Activated CD8-positive, alpha-beta memory T cell treated with anti-CD3 and anti-CD28 coated beads for 1 hour (primary cell): ENCODE measurements around the gene METTL5.
"Not testable (repeated sequence)": the region's sequence is repeated elsewhere in the genome, so short reads cannot be mapped to it uniquely, and the experiment has no call there.

Source experiments
- DNase-seq, 2 donors: peaks; one replicate each; pipeline ENCODE4 v3.0.0-alpha.2; 2020; ENCODE audit warnings: low read depth in 1 of 2; ENCODE audit errors: extremely low read depth in 1 of 2

Gene METTL5

GRCh38 chr2:169834401-169834800 is 9.7 kb upstream of the METTL5 start:
- no peak for DNase-seq

DNA sequence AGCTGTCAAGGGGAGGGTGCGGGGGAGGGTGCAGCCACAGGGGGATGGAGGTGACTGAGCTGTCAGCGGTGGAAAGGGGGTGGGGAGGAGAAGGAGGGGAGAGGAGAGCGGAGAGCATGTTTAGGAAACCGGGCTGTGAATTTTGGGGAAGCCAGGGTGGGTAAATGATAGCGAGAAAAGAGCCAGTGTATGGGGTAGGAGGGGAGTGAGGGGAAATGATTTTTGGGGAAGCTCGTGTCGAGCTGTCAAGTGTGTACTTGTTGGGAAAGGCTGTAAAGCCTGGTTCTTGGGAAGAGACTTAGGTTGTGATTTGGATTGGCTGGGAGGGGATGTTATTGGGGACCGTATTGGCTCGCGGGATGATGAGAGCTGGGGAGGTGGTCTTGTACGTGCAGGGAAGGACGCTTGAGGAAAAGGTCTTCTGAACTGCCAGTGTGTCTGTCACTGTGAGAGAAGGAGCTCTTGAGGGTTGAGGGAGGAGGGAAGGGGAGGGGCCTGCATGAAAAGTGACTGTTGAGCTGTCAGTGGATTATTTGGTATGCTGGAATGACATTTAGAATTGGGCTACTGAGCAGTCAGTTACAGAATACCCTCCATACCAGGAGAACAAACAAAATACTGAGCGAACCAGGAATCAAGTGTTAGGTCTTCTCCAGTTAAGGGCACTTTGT is 3.6 kb upstream of the METTL5 start:
- no peak for DNase-seq

DNA sequence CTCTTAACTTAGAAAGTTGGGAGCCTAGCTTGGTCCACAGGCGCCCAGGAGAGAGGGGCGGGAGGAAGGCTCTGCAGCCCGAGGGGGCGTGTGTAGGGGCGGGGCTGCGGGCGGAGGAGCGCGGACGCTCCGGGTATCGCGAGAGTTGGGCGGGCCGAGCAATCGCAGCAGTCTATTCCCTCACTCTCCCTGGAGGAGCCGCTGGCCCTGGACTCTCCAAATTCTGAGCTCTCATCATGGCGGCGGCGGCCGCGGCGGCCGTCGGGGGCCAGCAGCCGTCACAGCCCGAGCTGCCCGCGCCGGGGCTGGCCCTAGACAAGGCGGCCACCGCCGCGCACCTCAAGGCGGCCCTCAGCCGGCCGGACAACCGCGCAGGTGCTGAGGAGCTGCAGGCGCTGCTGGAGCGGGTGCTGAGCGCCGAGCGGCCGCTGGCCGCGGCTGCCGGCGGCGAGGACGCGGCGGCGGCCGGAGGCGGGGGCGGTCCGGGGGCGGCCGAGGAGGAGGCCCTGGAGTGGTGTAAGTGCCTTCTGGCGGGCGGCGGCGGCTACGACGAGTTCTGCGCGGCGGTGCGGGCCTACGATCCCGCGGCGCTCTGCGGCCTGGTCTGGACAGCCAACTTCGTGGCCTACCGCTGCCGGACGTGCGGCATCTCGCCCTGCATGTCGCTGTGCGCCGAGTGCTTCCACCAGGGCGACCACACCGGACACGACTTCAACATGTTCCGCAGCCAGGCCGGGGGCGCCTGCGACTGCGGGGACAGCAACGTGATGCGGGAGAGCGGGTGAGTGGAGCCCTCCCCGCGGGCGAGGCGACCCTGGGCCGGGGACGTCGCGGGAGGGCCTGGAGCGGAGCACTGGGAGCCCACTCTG is 2.8 kb upstream of the METTL5 start, which contains the start of gene UBR3:
TSS of gene UBR3 (plus strand) at position 183 of the 869 bp plus-strand sequence. CDS start at position 237, 54 bp downstream.
- peak; percentile 76 to 86 for DNase-seq

- DNase-seq = no peak
Observed at GRCh38 chr2:169823996-169824372, 721 bp downstream of the METTL5 start.

- DNase-seq = no peak
Observed at GRCh38 chr2:169822785-169823392, 1.8 kb downstream of the METTL5 start.

GRCh38 chr2:169822036-169822435 is 2.7 kb downstream of the METTL5 start:
- DNase-seq = no peak

DNA sequence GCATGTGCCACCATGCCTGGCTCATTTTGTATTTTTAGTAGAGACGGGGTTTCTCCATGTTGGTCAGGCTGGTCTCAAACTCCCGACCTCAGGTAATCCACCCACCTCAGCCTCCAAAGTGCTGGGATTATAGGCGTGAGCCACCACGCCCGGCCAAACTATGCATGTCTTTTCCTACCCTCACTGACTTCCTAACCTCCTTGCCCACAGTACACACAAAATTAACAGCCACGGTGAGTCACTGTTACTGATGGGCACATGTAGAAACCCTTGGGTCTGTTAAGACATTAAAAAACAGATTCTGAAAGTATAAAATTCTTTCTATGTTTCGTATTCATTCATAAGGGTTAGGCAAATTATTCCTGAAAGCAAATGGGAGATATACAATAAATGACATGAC is 4.6 kb downstream of the METTL5 start:
- not testable (repeated sequence) for DNase-seq

DNA sequence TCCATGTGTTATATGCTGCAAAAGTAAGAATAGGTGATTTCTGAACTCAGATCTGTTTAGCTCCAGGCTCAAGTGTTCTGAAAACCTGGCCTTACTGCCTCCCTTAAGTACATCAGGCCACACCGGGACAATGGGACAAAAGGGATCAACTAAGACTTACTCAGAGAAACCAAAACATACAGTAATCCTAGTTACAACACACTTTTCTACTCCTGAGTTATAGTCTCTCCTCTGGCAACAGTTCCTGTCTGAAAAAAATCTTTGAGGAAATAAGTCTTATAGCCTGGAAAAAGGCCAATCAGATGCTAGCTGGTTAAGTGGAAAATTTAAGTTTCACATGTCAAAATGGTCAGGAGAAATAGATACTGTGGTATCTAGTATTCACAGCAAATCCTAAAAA is 5.6 kb downstream of the METTL5 start:
- DNase-seq = no peak

DNA sequence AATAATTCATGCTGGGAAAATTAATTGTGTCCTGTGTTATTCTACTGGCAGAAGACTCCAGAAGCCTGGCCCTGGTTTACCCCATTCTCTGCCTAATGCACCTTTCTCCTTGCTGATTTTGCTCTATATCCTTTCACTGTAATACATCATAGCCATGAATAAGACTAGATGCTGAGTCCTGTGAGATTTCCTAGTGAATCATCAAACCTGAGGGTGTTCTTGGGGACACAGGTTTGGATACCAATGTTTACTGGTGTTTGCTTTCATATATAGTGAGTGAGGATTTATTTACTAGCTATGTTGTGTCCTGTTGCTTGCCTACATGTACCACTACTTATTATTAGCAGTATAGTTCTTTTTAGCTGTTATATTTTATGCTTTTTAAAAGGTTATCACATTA is 6.5 kb downstream of the METTL5 start:
- DNase-seq = no peak

- DNase-seq = not testable (repeated sequence)
Observed at GRCh38 chr2:169817369-169817768, 7.3 kb downstream of the METTL5 start.

- DNase-seq = not testable (repeated sequence)
Observed at GRCh38 chr2:169816961-169817360, 7.7 kb downstream of the METTL5 start.

- no peak for DNase-seq
Observed at GRCh38 chr2:169815849-169816248, 8.9 kb downstream of the METTL5 start.

DNA sequence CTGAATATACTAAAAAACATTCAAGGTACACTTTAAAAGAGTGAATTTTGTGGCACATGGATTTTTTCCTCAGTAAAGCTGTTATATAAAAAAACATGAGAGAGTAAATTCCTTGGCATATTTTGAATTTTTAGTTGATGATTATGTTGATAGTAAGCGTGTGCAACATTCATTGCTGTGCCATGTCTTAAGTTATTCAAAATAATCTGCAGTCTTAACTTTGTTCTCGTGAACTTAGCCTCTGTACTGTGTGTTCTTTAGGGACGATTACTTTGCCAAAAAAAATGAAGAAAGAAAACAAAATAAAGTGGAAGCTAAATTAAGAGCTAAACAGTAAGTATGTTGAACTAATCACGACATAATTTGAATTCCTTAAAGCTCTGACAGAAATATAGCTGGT is 16.5 kb downstream of the METTL5 start:
- DNase-seq = no peak

GRCh38 chr2:169806586-169806985 is 18.1 kb downstream of the METTL5 start:
- no peak for DNase-seq

DNA sequence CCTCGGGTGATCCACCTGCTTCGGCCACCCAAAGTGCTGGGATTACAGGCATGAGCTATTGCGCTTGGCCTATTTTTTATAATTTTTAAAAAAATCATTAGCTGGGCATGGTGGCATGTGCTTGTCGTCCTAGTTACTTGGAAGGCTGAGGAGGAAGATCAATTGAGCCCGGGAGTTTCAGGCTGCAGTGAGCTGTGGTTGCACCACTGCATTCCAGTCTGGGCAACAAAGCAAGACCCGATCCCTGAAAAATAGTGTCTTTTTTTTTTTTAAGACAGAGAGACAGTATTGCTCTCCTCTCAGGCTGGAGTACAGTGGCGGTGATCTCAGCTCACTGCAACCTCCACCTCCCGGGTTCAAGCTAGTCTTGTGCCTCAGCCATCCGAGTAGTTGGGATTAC is 21.2 kb downstream of the METTL5 start:
- DNase-seq = no peak

- DNase-seq = peak; percentile 88 to 90
Observed at GRCh38 chr2:169798718-169799592, 25.8 kb downstream of the METTL5 start, which contains the start of gene SSB. Gene SSB (plus strand): TSS chr2:169798871. CDS start chr2:169800961, 2,090 bp downstream.

DNA sequence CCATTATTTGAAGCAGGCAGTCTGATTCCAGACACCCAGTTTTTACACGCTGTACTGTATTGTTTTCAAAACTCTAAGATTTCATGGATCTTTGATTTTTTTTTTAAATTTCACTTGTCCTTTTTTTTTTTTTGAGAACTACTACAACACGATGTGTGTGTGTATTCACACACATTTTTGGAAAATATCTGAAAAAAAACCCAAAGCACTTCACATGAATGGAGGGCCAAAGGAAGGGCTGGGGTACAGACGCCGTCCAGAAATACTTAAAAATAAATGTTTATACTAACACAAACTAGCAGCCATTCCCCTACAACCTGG is 26.3 kb downstream of the METTL5 start:
- DNase-seq = no peak

DNA sequence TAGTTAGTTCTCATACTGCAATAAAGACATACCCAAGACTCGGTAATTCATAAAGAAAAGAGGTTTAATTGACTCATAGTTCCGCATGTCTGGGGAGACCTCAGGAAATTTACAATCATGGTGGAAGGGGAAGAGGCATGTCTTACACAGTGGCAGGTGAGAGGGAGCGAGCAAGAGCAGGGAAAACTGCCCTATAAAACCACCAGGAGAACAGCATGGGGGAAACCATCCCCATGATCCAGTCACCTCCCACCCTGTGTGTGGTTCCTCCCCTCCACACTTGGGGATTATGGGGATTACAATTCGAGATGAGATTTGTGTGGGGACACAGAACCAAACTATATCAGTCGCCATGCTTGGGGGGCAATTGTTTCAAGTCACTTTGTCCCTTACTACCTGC is 27.1 kb downstream of the METTL5 start:
- no peak for DNase-seq

DNA sequence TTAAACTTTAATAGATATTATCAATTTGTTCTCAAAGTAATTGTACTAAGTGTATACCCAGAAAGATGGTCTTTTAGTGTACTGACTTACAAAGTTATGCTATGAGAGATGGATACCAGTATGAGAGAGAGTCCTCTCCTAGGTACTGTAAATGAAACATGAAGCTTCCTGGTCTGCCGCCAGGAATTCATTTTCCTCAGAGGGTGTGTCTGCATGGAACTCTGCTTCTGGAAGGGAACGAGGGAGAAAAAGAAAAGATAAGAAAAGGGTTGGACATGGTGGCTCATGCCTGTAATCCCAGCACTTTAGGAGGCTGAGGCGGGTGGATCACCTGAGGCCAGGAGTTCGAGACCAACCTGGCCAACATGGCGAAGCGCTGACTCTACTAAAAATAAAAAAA is 28.3 kb downstream of the METTL5 start:
- no peak for DNase-seq

- no peak for DNase-seq
Observed at GRCh38 chr2:169795181-169795580, 29.5 kb downstream of the METTL5 start.

DNA sequence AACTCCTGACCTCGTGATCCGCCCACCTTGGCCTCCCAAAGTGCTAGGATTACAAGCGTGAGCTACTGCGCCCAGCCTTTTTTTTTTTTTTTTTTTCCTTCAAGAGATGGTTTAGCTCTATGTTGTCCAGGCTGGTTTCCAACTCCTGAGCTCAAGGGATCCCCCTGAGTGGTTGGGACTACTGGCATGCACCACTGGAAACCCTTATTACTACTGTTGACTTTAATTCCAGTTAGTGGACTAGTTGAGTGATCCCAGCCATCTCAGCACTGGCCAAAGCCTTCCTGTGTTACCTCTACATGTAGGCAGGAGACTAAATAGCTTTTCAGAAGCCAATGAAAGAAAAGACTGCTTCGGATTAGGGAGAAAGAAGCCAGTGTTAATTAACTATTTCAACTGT is 34.1 kb downstream of the METTL5 start:
- DNase-seq = no peak
